Fibroblast of mammary gland (primary cell): Measurements from ENCODE around the gene CDC7.

Source experiments
- DNase-seq: peaks from one replicate; pipeline ENCODE4 v3.0.0-alpha.2; 2010; ENCODE audit warnings: low read depth
- H3K4me3 ChIP-seq: 2 replicates; pipeline ENCODE4 v1.5.1; 2011; ENCODE audit warnings: low read depth, mild to moderate bottlenecking, low read length, moderate library complexity; ENCODE audit not compliant: control insufficient read depth
- TF ChIP-seq, protein P1 (sequence below): conservative IDR thresholded peaks from 2 replicates; pipeline ENCODE4 v1.5.1; 2011; ENCODE audit warnings: low read depth, low read length, inconsistent platforms; ENCODE audit not compliant: control insufficient read depth, insufficient read depth

Gene CDC7

DNA sequence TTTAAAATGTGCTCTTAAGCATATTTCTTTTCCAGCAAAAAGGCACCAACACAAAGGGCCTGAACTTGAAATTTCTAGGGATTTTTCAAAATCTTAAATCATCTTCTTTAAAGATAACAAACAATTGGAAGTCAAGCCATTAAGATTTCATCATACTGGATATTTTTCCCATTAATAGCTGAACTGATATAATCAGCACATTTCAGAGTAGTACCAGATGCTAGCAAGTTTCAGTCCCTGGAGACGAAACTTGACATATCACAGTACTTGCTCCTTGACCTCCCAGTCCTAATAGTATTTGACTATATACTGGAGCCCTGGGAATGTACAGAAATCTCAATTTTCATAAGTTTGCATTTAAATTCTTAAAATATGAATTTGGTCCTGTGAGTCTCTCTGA is 10.2 kb upstream of the CDC7 start:
- TF ChIP-seq, protein P1, sequence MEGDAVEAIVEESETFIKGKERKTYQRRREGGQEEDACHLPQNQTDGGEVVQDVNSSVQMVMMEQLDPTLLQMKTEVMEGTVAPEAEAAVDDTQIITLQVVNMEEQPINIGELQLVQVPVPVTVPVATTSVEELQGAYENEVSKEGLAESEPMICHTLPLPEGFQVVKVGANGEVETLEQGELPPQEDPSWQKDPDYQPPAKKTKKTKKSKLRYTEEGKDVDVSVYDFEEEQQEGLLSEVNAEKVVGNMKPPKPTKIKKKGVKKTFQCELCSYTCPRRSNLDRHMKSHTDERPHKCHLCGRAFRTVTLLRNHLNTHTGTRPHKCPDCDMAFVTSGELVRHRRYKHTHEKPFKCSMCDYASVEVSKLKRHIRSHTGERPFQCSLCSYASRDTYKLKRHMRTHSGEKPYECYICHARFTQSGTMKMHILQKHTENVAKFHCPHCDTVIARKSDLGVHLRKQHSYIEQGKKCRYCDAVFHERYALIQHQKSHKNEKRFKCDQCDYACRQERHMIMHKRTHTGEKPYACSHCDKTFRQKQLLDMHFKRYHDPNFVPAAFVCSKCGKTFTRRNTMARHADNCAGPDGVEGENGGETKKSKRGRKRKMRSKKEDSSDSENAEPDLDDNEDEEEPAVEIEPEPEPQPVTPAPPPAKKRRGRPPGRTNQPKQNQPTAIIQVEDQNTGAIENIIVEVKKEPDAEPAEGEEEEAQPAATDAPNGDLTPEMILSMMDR = no peak
- peak; percentile 37 for DNase-seq

DNA sequence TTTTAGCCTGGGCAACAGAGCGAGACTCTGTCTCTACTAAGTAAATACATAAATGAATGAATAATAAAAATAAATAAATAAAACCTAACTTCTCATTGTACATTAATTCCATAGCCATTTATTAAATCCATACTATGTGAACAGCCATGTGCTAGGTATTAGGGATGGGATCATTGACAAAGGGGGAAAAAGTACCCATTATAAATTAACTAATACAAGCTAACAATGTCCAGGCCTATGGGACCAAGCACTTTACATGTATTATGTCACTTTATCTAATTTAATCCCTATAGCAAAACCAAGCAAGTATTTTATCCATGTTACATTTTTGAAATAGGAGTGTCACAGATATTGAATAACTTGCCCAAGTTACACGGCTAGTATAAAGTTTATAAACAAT is 2.6 kb upstream of the CDC7 start:
- DNase-seq = no peak
- TF ChIP-seq, protein P1 = no peak
- no peak overlapping the region for H3K4me3 ChIP-seq

More for the DNA sequence above, 10.2 kb upstream of the CDC7 start:
- no peak overlapping the region for H3K4me3 ChIP-seq

DNA sequence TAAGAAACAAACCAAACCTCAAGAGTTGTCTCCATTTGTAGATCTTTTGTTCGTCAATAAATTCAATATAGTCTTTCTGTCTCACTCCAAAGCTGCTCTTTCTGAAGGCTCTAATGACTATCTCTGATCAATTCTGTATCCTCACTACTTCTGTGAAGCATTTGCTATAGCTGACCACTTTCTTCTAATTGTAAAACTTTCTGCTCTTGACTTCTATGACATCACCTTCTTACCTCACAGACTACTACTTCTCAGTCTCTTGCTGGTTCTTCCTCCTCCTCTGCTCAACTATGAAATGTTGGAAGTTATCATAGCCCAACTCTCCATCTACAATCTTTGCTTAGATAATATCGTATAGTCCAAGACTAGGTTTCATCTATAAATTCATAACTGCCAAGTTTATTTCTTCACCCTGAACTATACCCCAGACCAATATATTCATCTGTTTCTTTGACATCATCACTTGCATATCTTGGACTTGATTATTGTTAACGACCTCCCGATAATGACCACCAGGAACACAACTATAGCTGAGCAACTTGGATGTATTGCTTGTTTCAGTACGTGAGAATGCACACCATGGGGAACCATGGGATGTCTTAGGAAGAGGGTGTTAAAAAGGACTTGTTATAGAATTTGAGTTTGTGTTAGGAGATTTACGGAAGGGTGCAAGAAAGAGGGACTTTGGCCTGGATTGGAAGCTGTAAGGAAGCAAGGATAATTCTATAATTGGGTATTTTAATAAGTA is 2.0 kb upstream of the CDC7 start:
- TF ChIP-seq, protein P1 = no peak
- H3K4me3 ChIP-seq = no peak overlapping the region
- no peak for DNase-seq

DNA sequence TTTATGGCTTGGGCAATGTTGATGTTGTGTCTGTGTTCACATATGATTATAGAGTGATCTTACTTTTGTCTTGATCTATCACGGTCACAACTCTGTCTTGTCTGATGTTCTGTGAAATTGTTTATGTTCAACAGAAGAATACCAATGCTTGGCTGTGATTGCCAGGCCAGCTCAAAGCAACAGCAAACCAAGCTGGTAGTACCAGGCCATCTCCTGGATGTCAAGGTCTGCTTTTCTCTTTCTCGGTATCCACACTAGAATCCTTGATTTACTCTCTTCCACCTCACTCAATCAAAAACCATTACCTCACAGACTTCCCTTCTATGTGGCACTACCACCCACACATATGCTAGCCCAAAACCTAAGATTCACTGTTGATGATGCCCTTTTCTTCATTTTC is 1.3 kb upstream of the CDC7 start:
- DNase-seq = no peak
- H3K4me3 ChIP-seq = no peak overlapping the region
- TF ChIP-seq, protein P1 = no peak

DNA sequence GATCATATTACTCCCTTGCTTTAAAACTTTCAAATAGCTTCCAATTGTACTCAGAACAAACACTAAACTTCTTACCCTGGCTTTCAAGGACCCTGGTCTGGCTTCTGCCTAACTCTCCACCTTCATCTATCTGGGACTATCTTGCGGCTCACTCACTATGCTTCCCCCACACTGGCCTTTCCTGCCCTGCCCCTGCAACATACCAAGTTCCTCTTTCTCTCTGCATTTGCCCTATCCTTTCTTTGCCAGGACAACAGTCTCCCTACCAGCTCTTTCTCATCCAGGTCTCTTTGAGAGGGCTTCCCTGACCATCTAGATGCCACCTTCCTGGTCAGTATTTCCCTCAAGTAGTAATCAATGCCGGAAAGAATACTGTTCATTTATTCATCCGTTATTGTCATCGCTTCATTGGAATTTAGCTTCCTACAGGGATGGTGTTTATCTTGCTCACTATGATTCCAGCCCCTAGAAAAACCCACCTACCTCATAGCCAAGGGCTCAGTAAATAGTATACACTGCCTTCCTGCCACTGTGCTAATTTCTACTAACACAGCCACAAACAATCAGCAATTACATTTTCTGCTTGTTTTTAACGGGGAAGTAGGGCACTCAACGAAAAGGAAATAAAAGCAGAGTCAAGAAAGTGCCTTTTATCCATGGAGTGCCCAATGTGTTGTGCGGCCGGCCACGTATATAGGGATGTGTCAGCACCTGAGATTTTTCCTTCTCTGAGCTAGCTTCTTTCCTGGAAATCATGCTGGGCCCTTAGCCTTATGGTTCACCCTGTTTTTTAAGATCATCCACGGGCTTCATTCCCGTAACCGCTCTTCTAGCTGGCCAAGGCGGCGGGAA is 521 bp upstream of the CDC7 start:
- H3K4me3 ChIP-seq = peak overlapping the region; percentile 87
- TF ChIP-seq, protein P1 = no peak
- DNase-seq = no peak

DNA sequence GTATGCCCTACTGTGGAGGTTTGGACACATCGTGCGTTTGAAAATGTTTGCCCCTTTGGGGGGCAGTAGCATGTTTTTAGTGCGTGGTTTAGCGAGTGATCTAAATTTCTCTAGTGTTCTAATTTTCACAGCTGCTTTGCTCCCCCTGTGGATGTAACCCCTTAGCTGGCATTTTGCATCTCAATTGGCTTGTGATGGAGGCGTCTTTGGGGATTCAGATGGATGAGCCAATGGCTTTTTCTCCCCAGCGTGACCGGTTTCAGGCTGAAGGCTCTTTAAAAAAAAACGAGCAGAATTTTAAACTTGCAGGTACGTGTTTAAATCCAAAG is 836 bp downstream of the CDC7 start:
- H3K4me3 ChIP-seq = peak overlapping the region; percentile 87
- DNase-seq = no peak
- TF ChIP-seq, protein P1 = no peak
